A549 (cell line): Measurements from ENCODE around the gene CYP4F8.

Source experiments
- BCL3 ChIP-seq: fragments of >200 bp; sonication (Bioruptor Twin); formaldehyde crosslinking; IDR thresholded peaks from 3 replicates; pipeline ENCODE4 v1.6.1; 2016
- CEBPB ChIP-seq, 2 experiments: fragments of >200 bp in 1 of 2; sonication (Bioruptor Twin) in 1 of 2; formaldehyde crosslinking in 1 of 2; IDR thresholded peaks; 2 replicates each; pipeline ENCODE4 v1.6.1; 2012 to 2016
- CTCF ChIP-seq: fragments of >200 bp; sonication (Bioruptor Twin); formaldehyde crosslinking; IDR thresholded peaks from 3 replicates; pipeline ENCODE4 v1.5.1; 2016
- ELK1 ChIP-seq: fragments of 150-350 bp; IDR thresholded peaks from 2 replicates; pipeline ENCODE4 v1.6.1; 2014; ENCODE audit warnings: low read depth, mild to moderate bottlenecking, low read length
- EP300 ChIP-seq, 2 experiments: fragments of >200 bp; sonication (Bioruptor Twin); formaldehyde crosslinking; IDR thresholded peaks; 2 replicates in 1 of 2; 3 replicates in 1 of 2; pipeline ENCODE4 v1.6.1; 2016 to 2017
- MAX ChIP-seq: IDR thresholded peaks from 2 replicates; pipeline ENCODE4 v1.6.1; 2012
- NR3C1 ChIP-seq: fragments of >200 bp; sonication (Bioruptor Twin); formaldehyde crosslinking; IDR thresholded peaks from 3 replicates; pipeline ENCODE4 v1.6.1; 2017
- POLR2A ChIP-seq: IDR thresholded peaks from 2 replicates; pipeline ENCODE4 v1.6.1; 2012; ENCODE audit warnings: mild to moderate bottlenecking, low read length
- RFX5 ChIP-seq: fragments of 450-650 bp; IDR thresholded peaks from 2 replicates; pipeline ENCODE4 v1.7.1; 2014; ENCODE audit warnings: antibody characterized with exemption, mild to moderate bottlenecking, moderate library complexity
- RNF2 ChIP-seq: fragments of 200-600 bp; sonication (generic); IDR thresholded peaks from 2 replicates; pipeline ENCODE4 v1.6.1; 2016; ENCODE audit warnings: low read depth, mild to moderate bottlenecking, antibody characterized with exemption, moderate library complexity, borderline replicate concordance
- SMC3 ChIP-seq: fragments of >200 bp; sonication (Bioruptor Twin); formaldehyde crosslinking; IDR thresholded peaks from 3 replicates; pipeline ENCODE4 v1.6.1; 2018; ENCODE audit warnings: inconsistent platforms

- no peak for TF ChIP-seq CTCF
- TF ChIP-seq MAX = no peak
- no peak for TF ChIP-seq EP300 (IDR thresholded peaks at IDR 0.05)
- TF ChIP-seq POLR2A = no peak
- TF ChIP-seq BCL3 = no peak
- TF ChIP-seq CEBPB (IDR thresholded peaks at IDR 0.05) = no peak
- TF ChIP-seq RNF2 = no peak
- no peak for TF ChIP-seq SMC3
- TF ChIP-seq ELK1 = no peak
- TF ChIP-seq NR3C1 = no peak
- no peak for TF ChIP-seq RFX5
Observed at GRCh38 chr19:15577184-15577771, 37.7 kb upstream of the CYP4F8 start.
